HepG2 (cell line): ENCODE measurements around the gene CELF2. TPM values are rescaled to one million over a fixed set of nuclear protein-coding genes. Genes with fewer than 3 reads are reported as not detected.

Experiments
- ATAC-seq: fragments of 200-7000 bp; cut with Tn5 transposase; 3 replicates; pipeline ENCODE4 v1.9.1; 2020; ENCODE audit warnings: mild to moderate bottlenecking, moderate library complexity
- BruUV-seq: library from RNA; stranded (reverse); fragments of 400-500 nt; replicated peaks from 2 replicates; lab custom pipeline; 2021; lab: Mats Ljungman, UMichigan
- CTCF ChIA-PET: fragments of 300-600 bp; formaldehyde crosslinking; extraction: SDS; loops from one replicate; lab custom pipeline; 2021; ENCODE audit warnings: low total read pairs, inconsistent platforms, low intra/inter-chr PET ratio; lab: Yijun Ruan, JAX
- POLR2A ChIA-PET: fragments of 350-600 bp; sonication (Branson Sonifier 250); formaldehyde crosslinking; loops from one replicate; lab custom pipeline; 2020; ENCODE audit warnings: antibody characterized with exemption, inconsistent platforms; lab: Yijun Ruan, JAX
- DNase-seq: peaks from one replicate; pipeline ENCODE4 v3.0.0-alpha.2; 2015; ENCODE audit warnings: low spot score
- FAIRE-seq: peaks from 3 replicates; lab custom pipeline; 2011; peaks lifted over from hg19 to GRCh38; lab: Jason Lieb, UNC
- H2AFZ ChIP-seq: one replicate; pipeline ENCODE4 v1.6.1; 2011; ENCODE audit warnings: low read length, inconsistent platforms
- H3K27ac ChIP-seq: fragments of 300-600 bp; 3 replicates; pipeline ENCODE4 v1.8.0; 2011; ENCODE audit warnings: mixed run types, mild to moderate bottlenecking, mixed read lengths, low read length, inconsistent platforms; ENCODE audit not compliant: insufficient read depth; ENCODE audit errors: extremely low read length
- H3K27me3 ChIP-seq, 2 experiments: fragments of 200-600 bp in 1 of 2; 2 replicates in 1 of 2; 3 replicates in 1 of 2; pipeline versions ENCODE4 v1.6.0 to v1.8.0; 2011; ENCODE audit warnings: low read length in 2 of 2, mild to moderate bottlenecking in 2 of 2, moderate library complexity in 2 of 2, inconsistent platforms in 1 of 2; ENCODE audit not compliant: insufficient read depth in 2 of 2, control insufficient read depth in 1 of 2
- H3K36me3 ChIP-seq, 2 experiments: fragments of 200-600 bp in 1 of 2; replicated peaks in 1 of 2; 2 replicates in 1 of 2; 3 replicates in 1 of 2; pipeline versions ENCODE4 v1.5.1 to v1.8.0; 2011; ENCODE audit warnings: low read length in 2 of 2, inconsistent platforms in 1 of 2; ENCODE audit not compliant: insufficient read depth in 2 of 2, control insufficient read depth in 1 of 2
- H3K4me1 ChIP-seq: 2 replicates; pipeline ENCODE4 v1.5.1; 2012; ENCODE audit warnings: low read length, inconsistent platforms; ENCODE audit not compliant: insufficient read depth
- H3K4me2 ChIP-seq: 2 replicates; pipeline ENCODE4 v1.6.0; 2011; ENCODE audit warnings: low read depth, low read length, inconsistent platforms
- H3K4me3 ChIP-seq, 3 experiments: fragments of 200-600 bp in 1 of 3; sonication (generic), shearing (Covaris generic) in 1 of 3; replicated peaks in 1 of 3; 2 replicates each; pipeline ENCODE4 v1.5.1; 2011 to 2016; ENCODE audit warnings: low read length in 3 of 3, inconsistent platforms in 2 of 3, low read depth in 2 of 3, mild to moderate bottlenecking in 2 of 3, control low read depth in 1 of 3, mixed read lengths in 1 of 3; ENCODE audit not compliant: insufficient read depth in 1 of 3
- H3K79me2 ChIP-seq: one replicate; pipeline ENCODE4 v1.6.1; 2011; ENCODE audit warnings: low read length, inconsistent platforms; ENCODE audit not compliant: insufficient read depth
- H3K9ac ChIP-seq: 2 replicates; pipeline ENCODE4 v1.6.0; 2011; ENCODE audit warnings: mild to moderate bottlenecking, low read depth, low read length, inconsistent platforms; ENCODE audit not compliant: insufficient read depth
- H3K9me3 ChIP-seq: 2 replicates; pipeline ENCODE4 v1.5.1; 2012; ENCODE audit warnings: mild to moderate bottlenecking, low read length
- H4K20me1 ChIP-seq: 2 replicates; pipeline ENCODE4 v1.6.0; 2011; ENCODE audit warnings: inconsistent platforms, mild to moderate bottlenecking, low read length, moderate library complexity; ENCODE audit not compliant: insufficient read depth
- HMGA1 ChIP-seq: sonication (generic); formaldehyde crosslinking; conservative IDR thresholded peaks from 2 replicates; pipeline ENCODE4 v1.4.0; 2020; ENCODE audit warnings: missing genetic modification reagents
- NR3C1 ChIP-seq: sonication (generic); formaldehyde crosslinking; IDR thresholded peaks from 2 replicates; pipeline ENCODE4 v1.4.0; 2020; ENCODE audit warnings: missing genetic modification reagents
- ONECUT2 ChIP-seq: sonication (generic); formaldehyde crosslinking; IDR thresholded peaks from 2 replicates; pipeline ENCODE4 v1.4.0; 2020; ENCODE audit warnings: missing genetic modification reagents
- SATB2 ChIP-seq: sonication (generic); formaldehyde crosslinking; IDR thresholded peaks from 2 replicates; pipeline ENCODE4 v1.5.0; 2020; ENCODE audit warnings: missing genetic modification reagents
- SOX13 ChIP-seq, 3 experiments: fragments of 450-650 bp in 1 of 3; sonication (generic) in 1 of 3; formaldehyde crosslinking in 1 of 3; IDR thresholded peaks in 2 of 3; conservative IDR thresholded peaks in 1 of 3; 2 replicates each; pipeline versions ENCODE4 v1.5.0 to v1.6.1; 2016 to 2020; ENCODE audit warnings: antibody characterized with exemption in 1 of 3, mild to moderate bottlenecking in 1 of 3, missing compliant biosample characterization in 1 of 3, missing genetic modification reagents in 1 of 3, moderate library complexity in 1 of 3
- ZBTB40 ChIP-seq, 2 experiments: fragments of 450-650 bp in 1 of 2; sonication (generic) in 1 of 2; formaldehyde crosslinking in 1 of 2; IDR thresholded peaks; 2 replicates each; pipeline versions ENCODE4 v1.6.1 to v1.8.0; 2016 to 2022; ENCODE audit warnings: antibody characterized with exemption in 1 of 2, mild to moderate bottlenecking in 1 of 2, missing genetic modification reagents in 1 of 2
- ZFAT ChIP-seq: sonication (generic); formaldehyde crosslinking; conservative IDR thresholded peaks from 2 replicates; pipeline ENCODE4 v1.8.1; 2023; ENCODE audit warnings: missing genetic modification reagents, inconsistent platforms
- ZFYVE20 ChIP-seq: sonication (generic); formaldehyde crosslinking; IDR thresholded peaks from 2 replicates; pipeline ENCODE4 v1.8.0; 2023; ENCODE audit warnings: low read depth, mild to moderate bottlenecking, moderate library complexity, missing genetic modification reagents, borderline replicate concordance
- ZNF556 ChIP-seq: sonication (generic); formaldehyde crosslinking; IDR thresholded peaks from 2 replicates; pipeline ENCODE4 v1.4.0; 2020; ENCODE audit warnings: mild to moderate bottlenecking, missing genetic modification reagents, borderline replicate concordance
- ZNF850 ChIP-seq: sonication (generic); formaldehyde crosslinking; conservative IDR thresholded peaks from 2 replicates; pipeline ENCODE4 v1.9.0; 2021; ENCODE audit warnings: mild to moderate bottlenecking, missing genetic modification reagents
- ZNF878 ChIP-seq: sonication (generic); formaldehyde crosslinking; IDR thresholded peaks from 2 replicates; pipeline ENCODE4 v1.8.1; 2023; ENCODE audit warnings: mild to moderate bottlenecking, missing genetic modification reagents, moderate library complexity
- WGBS: methylation state at CpG from one replicate; pipeline ENCODE4 v1.1.6; 2017; ENCODE audit warnings: low lambda C conversion rate; 5-methylcytosine and 5-hydroxymethylcytosine counted together
- in situ Hi-C: cut with HindIII; loops from 2 replicates; pipeline ENCODE4 v1.10.0; 2017; ENCODE audit warnings: low pct_unique_long_range_greater_than_20kb; ENCODE audit not compliant: extremely low pct_ligation_motif_present
- intact Hi-C: fragments of 100-400 bp; cut with micrococcal nuclease; formaldehyde crosslinking; loops from one replicate; pipeline ENCODE4 v1.10.0; 2022; ENCODE audit not compliant: unreplicated experiment
- polyA plus RNA-seq, 8 experiments: library from polyadenylated mRNA; depleted of rRNA in 3 of 8; stranded (reverse) in 7 of 8; unstranded in 1 of 8; fragments of >200 nt; fragmentation: Illumina TruSeq in 4 of 8; extraction: Trizol in 4 of 8; gene quantifications; 2 replicates each; pipeline versions ENCODE4 v1.2.1 to v1.2.3, GENCODE V29; 2011 to 2016; ENCODE audit warnings: low read depth in 4 of 8, missing spikeins in 1 of 8, mixed read lengths in 1 of 8; ENCODE audit not compliant: insufficient read depth in 1 of 8
- total RNA-seq, 5 experiments: library from RNA; depleted of rRNA; stranded (reverse); fragments of >200 nt; fragmentation: Illumina TruSeq; extraction: Trizol; gene quantifications; 2 replicates each; pipeline ENCODE4 v1.2.3, GENCODE V29; 2016; ENCODE audit warnings: low read depth in 1 of 5

The CELF2 gene
- total and polyA plus RNA-seq, 2 of the 13 experiments (the other 11 are each of a cell fraction or from before 2014, with no cell fraction given): not detected

GRCh38 chr10:11170574-11170973 is 152.9 kb downstream of the CELF2 start:
- BruUV-seq: no TSS peak

More at GRCh38 chr10:11170574-11170973, 152.9 kb downstream of the CELF2 start:
- Histone ChIP-seq H3K4me2 (no peak overlapping the region), H3K27ac (no peak overlapping the region), H3K4me3 (no peak overlapping the region), H3K36me3 (no peaks in the 10 kb centered on the region), H2AFZ (no peak overlapping the region), H3K9me3 (no peaks in the 10 kb centered on the region), H3K9ac (no peak overlapping the region), H3K79me2 (no peaks in the 10 kb centered on the region), H3K4me1 (no peaks in the 10 kb centered on the region), H4K20me1 (no peaks in the 10 kb centered on the region), H3K27me3 (peaks cover 0 to 41% of the 10 kb centered on the region in 2 experiments; a peak in 3 of 5 replicates)
- no peak for DNase-seq
- intact Hi-C loops: no loop called here
- CTCF ChIA-PET: no interaction called here
- no peak for TF ChIP-seq HMGA1
- TF ChIP-seq ONECUT2: no peak
- TF ChIP-seq ZNF556 (CRISPR knock-in tag): no peak
- TF ChIP-seq ZNF850: no peak
- TF ChIP-seq SOX13 (IDR thresholded peaks at IDR 0.05): no peak
- no peak for TF ChIP-seq SOX13 (CRISPR knock-in tag; conservative IDR thresholded peaks at IDR 0.05 in 1 of 2, IDR thresholded peaks at IDR 0.05 in 1 of 2)
- no peak for TF ChIP-seq ZFAT (CRISPR knock-in tag)
- no peak for TF ChIP-seq ZFYVE20
- no peak for TF ChIP-seq ZBTB40 (IDR thresholded peaks at IDR 0.05)
- no peak for TF ChIP-seq ZBTB40 (CRISPR knock-in tag; IDR thresholded peaks at IDR 0.05)
- TF ChIP-seq NR3C1: no peak
- TF ChIP-seq SATB2: no peak
- TF ChIP-seq ZNF878: no peak
- no peak for ATAC-seq
- no peak for FAIRE-seq
- POLR2A ChIA-PET: no interaction called here
- in situ Hi-C loops: no loop called here
- WGBS: 24% methylated on average over 8 of the region's 8 CpGs
